ENCODE data around the gene KCNK17. TPM values are rescaled to one million over a fixed set of nuclear protein-coding genes. Genes with fewer than 3 reads are reported as not detected.

KCNK17 gene
- total RNA-seq, 2 donors from 2014 or later: 0.37 TPM; not detected in 1

- H3K27ac ChIP-seq (ENCODE audit: low read depth, low read length): no peak overlapping the region
- H3K4me1 Mint-ChIP-seq: peaks cover 6% of the 10 kb centered on the region
- no peak overlapping the region for H3K9ac ChIP-seq (ENCODE audit: extremely low read depth, low read length, poor library complexity, severe bottlenecking)
- no peak for DNase-seq
- no peaks in the 10 kb centered on the region for H3K27me3 ChIP-seq (ENCODE audit: control insufficient read depth, insufficient read depth, low read length, poor library complexity, severe bottlenecking)
- WGBS, 2 experiments (ENCODE audit: insufficient coverage in 1 of 2, insufficient read length in 1 of 2): 81 to 100% methylated on average over 2 to 5 of the region's 5 CpGs
- H3K27me3 Mint-ChIP-seq (ENCODE audit: insufficient read depth): peaks cover 2% of the 10 kb centered on the region
- no peak overlapping the region for H3K4me3 ChIP-seq (ENCODE audit: low read length)
- H3K9me3 Mint-ChIP-seq: no peaks in the 10 kb centered on the region
- no peaks in the 10 kb centered on the region for H3K9me3 ChIP-seq (ENCODE audit: control insufficient read depth, low read length)
- H3K36me3 Mint-ChIP-seq (ENCODE audit: low read depth): no peaks in the 10 kb centered on the region
- H3K27ac Mint-ChIP-seq: no peak overlapping the region
- no peak overlapping the region for H3K4me3 Mint-ChIP-seq
- TF ChIP-seq CTCF (conservative IDR thresholded peaks at IDR 0.05): no peak
- no peaks in the 10 kb centered on the region for H3K4me1 ChIP-seq (ENCODE audit: control insufficient read depth, insufficient read depth, low read length)
- no peaks in the 10 kb centered on the region for H3K36me3 ChIP-seq (ENCODE audit: control insufficient read depth, insufficient read depth, low read length)
These were observed 20.1 kb downstream of the KCNK17 start for GRCh38 chr6:39294133-39294532.

- H3K4me3 ChIP-seq (ENCODE audit: low read length): no peak overlapping the region
- no peaks in the 10 kb centered on the region for H3K9me3 ChIP-seq (ENCODE audit: control insufficient read depth, low read length)
- no peak for DNase-seq
- Mint-ChIP-seq H3K27ac (no peak overlapping the region), H3K4me3 (no peak overlapping the region), H3K27me3 (ENCODE audit: insufficient read depth) (no peaks in the 10 kb centered on the region), H3K4me1 (peaks cover 2% of the 10 kb centered on the region), H3K9me3 (no peaks in the 10 kb centered on the region), H3K36me3 (ENCODE audit: low read depth) (no peaks in the 10 kb centered on the region)
- H3K4me1 ChIP-seq (ENCODE audit: control insufficient read depth, insufficient read depth, low read length): no peaks in the 10 kb centered on the region
- no peaks in the 10 kb centered on the region for H3K27me3 ChIP-seq (ENCODE audit: control insufficient read depth, insufficient read depth, low read length, poor library complexity, severe bottlenecking)
- H3K9ac ChIP-seq (ENCODE audit: extremely low read depth, low read length, poor library complexity, severe bottlenecking): no peak overlapping the region
- no peak for TF ChIP-seq CTCF (conservative IDR thresholded peaks at IDR 0.05)
- H3K36me3 ChIP-seq (ENCODE audit: control insufficient read depth, insufficient read depth, low read length): no peaks in the 10 kb centered on the region
- WGBS, 2 experiments (ENCODE audit: insufficient coverage in 1 of 2, insufficient read length in 1 of 2): 90 to 94% methylated on average over 2 to 6 of the region's 6 CpGs
- no peak overlapping the region for H3K27ac ChIP-seq (ENCODE audit: low read depth, low read length)
These were observed 21.6 kb downstream of the KCNK17 start for GRCh38 chr6:39292637-39293036.

DNA sequence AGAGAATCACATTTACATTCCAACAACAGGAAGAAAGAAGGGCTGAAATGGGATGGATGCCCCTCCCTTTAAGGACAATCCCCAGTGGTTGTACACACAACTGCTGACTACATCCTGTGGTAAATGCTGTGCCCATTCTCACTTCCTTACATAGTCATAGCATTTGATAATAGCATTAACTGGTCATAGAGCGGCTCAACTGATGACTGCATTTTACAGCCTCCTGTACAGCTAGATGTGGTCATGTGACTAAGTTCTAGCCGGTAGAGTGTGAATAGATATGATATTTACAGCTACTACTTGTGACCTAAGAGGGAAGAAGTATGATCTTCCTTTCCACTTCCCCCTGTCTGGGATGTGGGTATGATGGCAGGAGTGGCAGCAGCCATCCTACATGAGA, 24.7 kb downstream of the KCNK17 start:
- Histone ChIP-seq H3K9ac (ENCODE audit: extremely low read depth, low read length, poor library complexity, severe bottlenecking) (no peak overlapping the region), H3K9me3 (ENCODE audit: control insufficient read depth, low read length) (no peaks in the 10 kb centered on the region), H3K36me3 (ENCODE audit: control insufficient read depth, insufficient read depth, low read length) (no peaks in the 10 kb centered on the region), H3K27ac (ENCODE audit: low read depth, low read length) (no peak overlapping the region), H3K4me3 (ENCODE audit: low read length) (no peak overlapping the region), H3K4me1 (ENCODE audit: control insufficient read depth, insufficient read depth, low read length) (no peaks in the 10 kb centered on the region), H3K27me3 (ENCODE audit: control insufficient read depth, insufficient read depth, low read length, poor library complexity, severe bottlenecking) (no peaks in the 10 kb centered on the region)
- Mint-ChIP-seq H3K4me1 (no peaks in the 10 kb centered on the region), H3K27me3 (ENCODE audit: insufficient read depth) (no peaks in the 10 kb centered on the region), H3K36me3 (ENCODE audit: low read depth) (no peaks in the 10 kb centered on the region), H3K27ac (no peak overlapping the region), H3K4me3 (no peak overlapping the region), H3K9me3 (no peaks in the 10 kb centered on the region)
- WGBS, 2 experiments (ENCODE audit: insufficient coverage in 1 of 2, insufficient read length in 1 of 2): 100% methylated on average over 1 to 2 of the region's 2 CpGs
- no peak for TF ChIP-seq CTCF (conservative IDR thresholded peaks at IDR 0.05)
- DNase-seq: no peak

All from endodermal cell (in vitro differentiated cells).